HepG2 (cell line): ENCODE results near the gene INTS15. TPM values are rescaled to one million over a fixed set of nuclear protein-coding genes. Genes with fewer than 3 reads are reported as not detected.

Experiments
- ATAC-seq: fragments of 200-7000 bp; cut with Tn5 transposase; 3 replicates; pipeline ENCODE4 v1.9.1; 2020; ENCODE audit warnings: mild to moderate bottlenecking, moderate library complexity
- BruUV-seq: library from RNA; stranded (reverse); fragments of 400-500 nt; replicated peaks from 2 replicates; lab custom pipeline; 2021; lab: Mats Ljungman, UMichigan
- CTCF ChIA-PET: fragments of 300-600 bp; formaldehyde crosslinking; extraction: SDS; loops from one replicate; lab custom pipeline; 2021; ENCODE audit warnings: low total read pairs, inconsistent platforms, low intra/inter-chr PET ratio; lab: Yijun Ruan, JAX
- POLR2A ChIA-PET: fragments of 350-600 bp; sonication (Branson Sonifier 250); formaldehyde crosslinking; loops from one replicate; lab custom pipeline; 2020; ENCODE audit warnings: antibody characterized with exemption, inconsistent platforms; lab: Yijun Ruan, JAX
- DNase-seq: peaks from one replicate; pipeline ENCODE4 v3.0.0-alpha.2; 2015; ENCODE audit warnings: low spot score
- FAIRE-seq: peaks from 3 replicates; lab custom pipeline; 2011; peaks lifted over from hg19 to GRCh38; lab: Jason Lieb, UNC
- H2AFZ ChIP-seq: one replicate; pipeline ENCODE4 v1.6.1; 2011; ENCODE audit warnings: low read length, inconsistent platforms
- H3K27ac ChIP-seq: fragments of 300-600 bp; 3 replicates; pipeline ENCODE4 v1.8.0; 2011; ENCODE audit warnings: mixed run types, mild to moderate bottlenecking, mixed read lengths, low read length, inconsistent platforms; ENCODE audit not compliant: insufficient read depth; ENCODE audit errors: extremely low read length
- H3K27me3 ChIP-seq, 2 experiments: fragments of 200-600 bp in 1 of 2; 2 replicates in 1 of 2; 3 replicates in 1 of 2; pipeline versions ENCODE4 v1.6.0 to v1.8.0; 2011; ENCODE audit warnings: low read length in 2 of 2, mild to moderate bottlenecking in 2 of 2, moderate library complexity in 2 of 2, inconsistent platforms in 1 of 2; ENCODE audit not compliant: insufficient read depth in 2 of 2, control insufficient read depth in 1 of 2
- H3K36me3 ChIP-seq, 2 experiments: fragments of 200-600 bp in 1 of 2; replicated peaks in 1 of 2; 2 replicates in 1 of 2; 3 replicates in 1 of 2; pipeline versions ENCODE4 v1.5.1 to v1.8.0; 2011; ENCODE audit warnings: low read length in 2 of 2, inconsistent platforms in 1 of 2; ENCODE audit not compliant: insufficient read depth in 2 of 2, control insufficient read depth in 1 of 2
- H3K4me1 ChIP-seq: 2 replicates; pipeline ENCODE4 v1.5.1; 2012; ENCODE audit warnings: low read length, inconsistent platforms; ENCODE audit not compliant: insufficient read depth
- H3K4me2 ChIP-seq: 2 replicates; pipeline ENCODE4 v1.6.0; 2011; ENCODE audit warnings: low read depth, low read length, inconsistent platforms
- H3K4me3 ChIP-seq, 3 experiments: fragments of 200-600 bp in 1 of 3; sonication (generic), shearing (Covaris generic) in 1 of 3; replicated peaks in 1 of 3; 2 replicates each; pipeline ENCODE4 v1.5.1; 2011 to 2016; ENCODE audit warnings: low read length in 3 of 3, inconsistent platforms in 2 of 3, low read depth in 2 of 3, mild to moderate bottlenecking in 2 of 3, control low read depth in 1 of 3, mixed read lengths in 1 of 3; ENCODE audit not compliant: insufficient read depth in 1 of 3
- H3K79me2 ChIP-seq: one replicate; pipeline ENCODE4 v1.6.1; 2011; ENCODE audit warnings: low read length, inconsistent platforms; ENCODE audit not compliant: insufficient read depth
- H3K9ac ChIP-seq: 2 replicates; pipeline ENCODE4 v1.6.0; 2011; ENCODE audit warnings: mild to moderate bottlenecking, low read depth, low read length, inconsistent platforms; ENCODE audit not compliant: insufficient read depth
- H3K9me3 ChIP-seq: 2 replicates; pipeline ENCODE4 v1.5.1; 2012; ENCODE audit warnings: mild to moderate bottlenecking, low read length
- H4K20me1 ChIP-seq: 2 replicates; pipeline ENCODE4 v1.6.0; 2011; ENCODE audit warnings: inconsistent platforms, mild to moderate bottlenecking, low read length, moderate library complexity; ENCODE audit not compliant: insufficient read depth
- ATRX ChIP-seq: sonication (generic); formaldehyde crosslinking; IDR thresholded peaks from 2 replicates; pipeline ENCODE4 v1.4.0; 2020; ENCODE audit warnings: missing genetic modification reagents, borderline replicate concordance
- MYNN ChIP-seq: sonication (generic); formaldehyde crosslinking; IDR thresholded peaks from 2 replicates; pipeline ENCODE4 v1.4.0; 2020; ENCODE audit warnings: mild to moderate bottlenecking, low read depth, missing genetic modification reagents
- PREB ChIP-seq: sonication (generic); formaldehyde crosslinking; IDR thresholded peaks from 2 replicates; pipeline ENCODE4 v1.4.0; 2020; ENCODE audit warnings: missing genetic modification reagents
- SMAD9 ChIP-seq: sonication (generic); formaldehyde crosslinking; IDR thresholded peaks from 2 replicates; pipeline ENCODE4 v1.5.1; 2020; ENCODE audit warnings: mild to moderate bottlenecking, missing genetic modification reagents
- SNRNP70 ChIP-seq: fragments of 200-400 bp; formaldehyde crosslinking; IDR thresholded peaks from 2 replicates; pipeline ENCODE4 v1.6.1; 2017; ENCODE audit warnings: mild to moderate bottlenecking, low read depth, low read length, moderate library complexity
- WGBS: methylation state at CpG from one replicate; pipeline ENCODE4 v1.1.6; 2017; ENCODE audit warnings: low lambda C conversion rate; 5-methylcytosine and 5-hydroxymethylcytosine counted together
- in situ Hi-C: cut with HindIII; loops from 2 replicates; pipeline ENCODE4 v1.10.0; 2017; ENCODE audit warnings: low pct_unique_long_range_greater_than_20kb; ENCODE audit not compliant: extremely low pct_ligation_motif_present
- intact Hi-C: fragments of 100-400 bp; cut with micrococcal nuclease; formaldehyde crosslinking; loops from one replicate; pipeline ENCODE4 v1.10.0; 2022; ENCODE audit not compliant: unreplicated experiment
- polyA plus RNA-seq, 8 experiments: library from polyadenylated mRNA; depleted of rRNA in 3 of 8; stranded (reverse) in 7 of 8; unstranded in 1 of 8; fragments of >200 nt; fragmentation: Illumina TruSeq in 4 of 8; extraction: Trizol in 4 of 8; gene quantifications; 2 replicates each; pipeline versions ENCODE4 v1.2.1 to v1.2.3, GENCODE V29; 2011 to 2016; ENCODE audit warnings: low read depth in 4 of 8, missing spikeins in 1 of 8, mixed read lengths in 1 of 8; ENCODE audit not compliant: insufficient read depth in 1 of 8
- total RNA-seq, 5 experiments: library from RNA; depleted of rRNA; stranded (reverse); fragments of >200 nt; fragmentation: Illumina TruSeq; extraction: Trizol; gene quantifications; 2 replicates each; pipeline ENCODE4 v1.2.3, GENCODE V29; 2016; ENCODE audit warnings: low read depth in 1 of 5
- TF ChIP-seq, protein P1 (sequence below): sonication (generic); formaldehyde crosslinking; conservative IDR thresholded peaks from 2 replicates; pipeline ENCODE4 v1.5.0; 2020; ENCODE audit warnings: missing genetic modification reagents

INTS15 gene
- total and polyA plus RNA-seq, 2 of the 13 experiments (the other 11 are each of a cell fraction or from before 2014, with no cell fraction given): 16.3 to 25.7 TPM

DNA sequence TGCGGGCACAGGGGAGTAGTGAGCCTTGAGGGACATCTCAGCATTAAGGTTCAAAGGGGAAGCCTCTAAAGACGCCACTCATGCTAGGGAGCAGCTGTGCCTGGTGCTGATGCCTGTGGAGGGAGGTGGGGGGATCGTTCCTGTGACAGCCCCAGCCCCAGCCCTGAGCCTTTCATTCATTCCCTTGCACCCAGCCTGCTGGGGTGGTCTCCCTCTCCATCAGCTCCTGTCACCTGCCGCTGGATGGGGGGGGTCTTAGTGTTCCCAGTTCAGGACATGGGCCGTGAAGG is 58.9 kb downstream of the INTS15 start:
- Histone ChIP-seq H3K27ac (no peak overlapping the region), H3K4me1 (no peaks in the 10 kb centered on the region), H3K4me2 (no peak overlapping the region), H2AFZ (no peak overlapping the region), H3K79me2 (no peaks in the 10 kb centered on the region), H3K9ac (no peak overlapping the region), H3K9me3 (no peaks in the 10 kb centered on the region)
- WGBS: 94% methylated on average over 2 of the region's 5 CpGs
- ChIA-PET POLR2A (no interaction called here), CTCF (no interaction called here)
- ATAC-seq: no peak
- in situ Hi-C loops: no loop called here
- no peak for TF ChIP-seq SMAD9 (CRISPR knock-in tag)
- no peak for TF ChIP-seq MYNN
- no peak for TF ChIP-seq SNRNP70
- no peak for TF ChIP-seq PREB (CRISPR knock-in tag)
- no peak for TF ChIP-seq ATRX (CRISPR knock-in tag)
- TF ChIP-seq, protein P1, sequence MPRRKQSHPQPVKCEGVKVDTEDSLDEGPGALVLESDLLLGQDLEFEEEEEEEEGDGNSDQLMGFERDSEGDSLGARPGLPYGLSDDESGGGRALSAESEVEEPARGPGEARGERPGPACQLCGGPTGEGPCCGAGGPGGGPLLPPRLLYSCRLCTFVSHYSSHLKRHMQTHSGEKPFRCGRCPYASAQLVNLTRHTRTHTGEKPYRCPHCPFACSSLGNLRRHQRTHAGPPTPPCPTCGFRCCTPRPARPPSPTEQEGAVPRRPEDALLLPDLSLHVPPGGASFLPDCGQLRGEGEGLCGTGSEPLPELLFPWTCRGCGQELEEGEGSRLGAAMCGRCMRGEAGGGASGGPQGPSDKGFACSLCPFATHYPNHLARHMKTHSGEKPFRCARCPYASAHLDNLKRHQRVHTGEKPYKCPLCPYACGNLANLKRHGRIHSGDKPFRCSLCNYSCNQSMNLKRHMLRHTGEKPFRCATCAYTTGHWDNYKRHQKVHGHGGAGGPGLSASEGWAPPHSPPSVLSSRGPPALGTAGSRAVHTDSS (CRISPR knock-in tag): no peak
- TF ChIP-seq, all 625 proteins: peak for 0
- H4K20me1 ChIP-seq: no peaks in the 10 kb centered on the region
- no TSS peak for BruUV-seq
- H3K4me3 ChIP-seq: no peak overlapping the region
- intact Hi-C loops: no loop called here
- DNase-seq (no peak), FAIRE-seq (no peak)
- H3K27me3 ChIP-seq: no peaks in the 10 kb centered on the region
- peaks cover 12 to 37% of the 10 kb centered on the region in 2 experiments; a peak in 4 of 5 replicates for H3K36me3 ChIP-seq
